ENCODE results near the gene ST3GAL2. TPM values are rescaled to one million over a fixed set of nuclear protein-coding genes. Genes with fewer than 3 reads are reported as not detected.
"Not testable (repeated sequence)": the region's sequence is repeated elsewhere in the genome, so short reads cannot be mapped to it uniquely, and the experiment has no call there.

Gene ST3GAL2
- total and polyA plus RNA-seq, 2 experiments from 2014 or later: 46.1 to 115 TPM

GRCh38 chr16:70453892-70454221, 15.0 kb upstream of the ST3GAL2 start:
- no peak for DNase-seq (ENCODE audit: low read depth in 1 of 2, low spot score in 1 of 2)
- peak overlapping the region; percentile 100 for H3K27ac ChIP-seq
- H3K36me3 ChIP-seq: no peaks in the 10 kb centered on the region

GRCh38 chr16:70453117-70453891, 14.4 kb upstream of the ST3GAL2 start:
- TF ChIP-seq CTCF (IDR thresholded peaks at IDR 0.05; ENCODE audit: low read depth, low read length): no peak
- H3K4me1 ChIP-seq (ENCODE audit: low read depth): peaks cover 8% of the 10 kb centered on the region
- H3K27me3 ChIP-seq: no peaks in the 10 kb centered on the region
- no peaks in the 10 kb centered on the region for H3K9me3 ChIP-seq (ENCODE audit: low read depth)
- DNase-seq (ENCODE audit: low read depth in 1 of 2, low spot score in 1 of 2): no peak
- H3K36me3 ChIP-seq: no peaks in the 10 kb centered on the region
- peak overlapping the region; percentile 54 for H3K4me3 ChIP-seq
- H3K27ac ChIP-seq: peak overlapping the region; percentile 100

More at GRCh38 chr16:70453892-70454221, 15.0 kb upstream of the ST3GAL2 start:
- H3K4me1 ChIP-seq (ENCODE audit: low read depth): peaks cover 8% of the 10 kb centered on the region
- no peaks in the 10 kb centered on the region for H3K27me3 ChIP-seq
- H3K9me3 ChIP-seq (ENCODE audit: low read depth): no peaks in the 10 kb centered on the region
- TF ChIP-seq CTCF (IDR thresholded peaks at IDR 0.05; ENCODE audit: low read depth, low read length): no peak
- H3K4me3 ChIP-seq: peak overlapping the region; percentile 54

- not testable (repeated sequence) for H3K9me3 ChIP-seq (ENCODE audit: low read depth); H3K36me3 ChIP-seq; H3K27me3 ChIP-seq; H3K4me3 ChIP-seq; H3K27ac ChIP-seq; DNase-seq (ENCODE audit: low read depth in 1 of 2, low spot score in 1 of 2)
- peaks cover 14% of the 10 kb centered on the region for H3K4me1 ChIP-seq (ENCODE audit: low read depth)
Observed at GRCh38 chr16:70451004-70451340, 12.1 kb upstream of the ST3GAL2 start.

DNA sequence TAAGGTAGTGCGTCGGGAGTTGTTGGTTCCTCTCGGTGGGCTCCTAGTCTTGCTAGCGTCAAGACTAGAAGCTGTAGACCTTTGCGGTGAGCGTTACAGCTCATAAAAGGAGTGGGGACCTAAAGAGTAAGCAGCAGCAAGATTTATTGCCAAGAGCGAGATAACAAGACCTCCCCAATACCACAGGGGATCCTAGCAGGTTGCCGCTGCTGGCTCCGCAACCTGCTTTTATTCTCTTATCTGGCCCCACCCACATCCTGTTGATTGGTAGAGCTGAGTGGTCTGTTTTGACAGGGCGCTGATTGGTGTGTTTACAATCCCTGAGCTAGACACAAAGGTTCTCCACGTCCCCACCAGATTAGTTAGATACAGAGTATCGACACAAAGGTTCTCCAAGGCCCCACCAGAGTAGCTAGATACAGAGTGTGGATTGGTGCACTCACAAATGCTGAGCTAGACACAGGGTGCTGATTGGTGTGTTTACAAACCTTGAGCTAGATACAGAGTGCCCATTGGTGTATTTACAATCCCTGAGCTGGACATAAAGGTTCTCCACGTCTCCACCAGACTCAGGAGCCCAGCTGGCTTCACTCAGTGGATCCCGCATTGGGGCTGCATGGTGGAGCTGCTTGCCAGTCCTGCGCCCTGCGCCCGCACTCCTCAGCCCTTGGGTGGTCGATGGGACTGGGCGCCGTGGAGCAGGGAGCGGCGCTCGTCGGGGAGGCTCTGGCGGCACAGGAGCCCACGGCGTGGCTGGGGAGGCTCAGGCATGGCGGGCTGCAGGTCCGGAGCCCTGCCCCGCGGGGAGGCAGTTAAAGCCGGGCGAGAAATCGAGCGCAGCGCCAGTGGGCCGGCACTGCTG, 11.5 kb upstream of the ST3GAL2 start:
- not testable (repeated sequence) for DNase-seq (ENCODE audit: low read depth in 1 of 2, low spot score in 1 of 2); H3K27me3 ChIP-seq; H3K27ac ChIP-seq

GRCh38 chr16:70448075-70448474, 9.2 kb upstream of the ST3GAL2 start:
- DNase-seq (ENCODE audit: low read depth in 1 of 2, low spot score in 1 of 2): no peak
- no peaks in the 10 kb centered on the region for H3K9me3 ChIP-seq (ENCODE audit: low read depth)
- no peak overlapping the region for H3K4me3 ChIP-seq
- TF ChIP-seq CTCF (IDR thresholded peaks at IDR 0.05; ENCODE audit: low read depth, low read length): no peak
- H3K27ac ChIP-seq: no peak overlapping the region
- no peaks in the 10 kb centered on the region for H3K27me3 ChIP-seq
- H3K4me1 ChIP-seq (ENCODE audit: low read depth): peaks cover 7% of the 10 kb centered on the region
- no peaks in the 10 kb centered on the region for H3K36me3 ChIP-seq

More for the DNA sequence above, 11.5 kb upstream of the ST3GAL2 start:
- H3K4me1 ChIP-seq (ENCODE audit: low read depth): peaks cover 14% of the 10 kb centered on the region
- H3K4me3 ChIP-seq; H3K9me3 ChIP-seq (ENCODE audit: low read depth); H3K36me3 ChIP-seq: not testable (repeated sequence)

DNA sequence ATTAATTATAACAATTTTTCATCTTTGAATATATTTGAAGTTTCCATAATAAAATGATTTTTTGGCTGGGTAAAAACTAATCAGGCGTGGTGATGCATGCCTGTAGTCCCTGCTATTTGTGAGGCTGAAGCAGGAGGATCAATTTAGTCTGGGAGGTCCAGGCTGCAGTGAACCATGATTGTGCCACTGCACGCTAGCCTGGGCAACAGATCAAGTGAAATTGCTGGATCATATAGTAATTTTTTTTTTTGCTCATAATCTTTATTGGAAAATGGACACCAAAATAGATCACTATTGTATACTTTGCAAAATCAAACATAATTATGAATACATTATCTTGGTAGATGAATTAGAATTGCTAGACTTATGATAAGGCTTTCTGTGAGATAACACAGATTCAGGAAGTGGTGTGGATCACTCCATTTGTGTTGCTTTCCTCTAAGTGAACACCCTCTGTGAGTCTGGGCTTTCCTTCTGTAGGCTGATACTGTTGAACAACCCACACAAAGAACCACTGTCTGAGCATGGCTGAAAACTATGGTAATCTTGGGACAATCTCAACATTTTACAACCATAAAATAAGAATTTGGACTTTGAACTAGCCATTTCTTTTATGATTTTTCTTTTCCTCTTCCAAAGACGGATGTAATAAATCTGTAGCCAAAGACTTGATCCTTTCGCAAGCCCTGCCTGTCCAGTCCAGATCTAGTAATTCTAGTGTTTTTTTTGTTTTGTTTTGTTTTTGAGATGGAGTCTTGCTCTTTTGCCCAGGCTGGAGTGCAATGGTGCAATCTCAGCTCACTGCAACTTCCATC, 5.6 kb upstream of the ST3GAL2 start:
- no peaks in the 10 kb centered on the region for H3K27me3 ChIP-seq
- peaks cover 15% of the 10 kb centered on the region for H3K4me1 ChIP-seq (ENCODE audit: low read depth)
- no peaks in the 10 kb centered on the region for H3K9me3 ChIP-seq (ENCODE audit: low read depth)
- no peak for TF ChIP-seq CTCF (IDR thresholded peaks at IDR 0.05; ENCODE audit: low read depth, low read length)
- DNase-seq (ENCODE audit: low read depth in 1 of 2, low spot score in 1 of 2): no peak
- H3K36me3 ChIP-seq: no peaks in the 10 kb centered on the region
- H3K4me3 ChIP-seq: no peak overlapping the region
- no peak overlapping the region for H3K27ac ChIP-seq
